ENCODE data around the gene RASSF5. TPM values are rescaled to one million over a fixed set of nuclear protein-coding genes. Genes with fewer than 3 reads are reported as not detected.

Gene RASSF5
- total RNA-seq, 1 experiment from 2014 or later: 12.4 TPM

GRCh38 chr1:206529425-206529824 is 22.1 kb downstream of the RASSF5 start:
- H3K9me2 ChIP-seq (ENCODE audit: insufficient read depth): no peaks in the 10 kb centered on the region
- H3K27ac ChIP-seq: no peak overlapping the region
- no peaks in the 10 kb centered on the region for H3K27me3 ChIP-seq (ENCODE audit: insufficient read depth, low read depth)
- TF ChIP-seq EZH2 (IDR thresholded peaks at IDR 0.05; ENCODE audit: low read depth) (no peak), CTCF (conservative IDR thresholded peaks at IDR 0.05) (no peak)
- H3K4me2 ChIP-seq: no peak overlapping the region
- no peaks in the 10 kb centered on the region for H4K20me1 ChIP-seq (ENCODE audit: insufficient read depth)
- H2AFZ ChIP-seq: no peak overlapping the region
- no peaks in the 10 kb centered on the region for H3F3A ChIP-seq (ENCODE audit: insufficient read depth, low read depth)
- no peak for DNase-seq
- H3K9me3 ChIP-seq (ENCODE audit: insufficient read depth, low read depth): no peaks in the 10 kb centered on the region
- no peak overlapping the region for H3K4me3 ChIP-seq
- ChIA-PET CTCF (no interaction called here), POLR2A (ENCODE audit: unreplicated experiment) (no interaction called here)
- BruUV-seq (replicated peaks): no TSS peak
- no peaks in the 10 kb centered on the region for H3K79me2 ChIP-seq (ENCODE audit: low read depth)
- intact Hi-C loops (cut with micrococcal nuclease; ENCODE audit: unreplicated experiment): no loop called here
- no peaks in the 10 kb centered on the region for H3K36me3 ChIP-seq (ENCODE audit: low read depth)
- peaks cover 8% of the 10 kb centered on the region for H3K4me1 ChIP-seq (replicated peaks; ENCODE audit: insufficient read depth)

- Histone ChIP-seq H3K79me2 (ENCODE audit: low read depth) (no peaks in the 10 kb centered on the region), H3K27me3 (ENCODE audit: insufficient read depth, low read depth) (no peaks in the 10 kb centered on the region), H4K20me1 (ENCODE audit: insufficient read depth) (no peaks in the 10 kb centered on the region), H3K27ac (no peak overlapping the region), H3K4me1 (replicated peaks; ENCODE audit: insufficient read depth) (no peaks in the 10 kb centered on the region), H3K36me3 (ENCODE audit: low read depth) (no peaks in the 10 kb centered on the region), H3K9me2 (ENCODE audit: insufficient read depth) (no peaks in the 10 kb centered on the region), H3K4me3 (no peak overlapping the region), H3K9me3 (ENCODE audit: insufficient read depth, low read depth) (no peaks in the 10 kb centered on the region), H3K4me2 (no peak overlapping the region), H3F3A (ENCODE audit: insufficient read depth, low read depth) (no peaks in the 10 kb centered on the region), H2AFZ (no peak overlapping the region)
- intact Hi-C loops (cut with micrococcal nuclease; ENCODE audit: unreplicated experiment): no loop called here
- DNase-seq: no peak
- ChIA-PET POLR2A (ENCODE audit: unreplicated experiment) (no interaction called here), CTCF (no interaction called here)
- no TSS peak for BruUV-seq (replicated peaks)
- TF ChIP-seq CTCF (conservative IDR thresholded peaks at IDR 0.05): no peak
- TF ChIP-seq EZH2 (IDR thresholded peaks at IDR 0.05; ENCODE audit: low read depth): no peak
These were observed 25.0 kb downstream of the RASSF5 start for GRCh38 chr1:206532368-206532767.

GRCh38 chr1:206534552-206534951 is 27.2 kb downstream of the RASSF5 start:
- BruUV-seq (replicated peaks): no TSS peak
- Histone ChIP-seq H3F3A (ENCODE audit: insufficient read depth, low read depth) (no peaks in the 10 kb centered on the region), H3K4me3 (no peak overlapping the region), H3K27me3 (ENCODE audit: insufficient read depth, low read depth) (no peaks in the 10 kb centered on the region), H3K4me2 (no peak overlapping the region), H3K36me3 (ENCODE audit: low read depth) (no peaks in the 10 kb centered on the region), H3K9me2 (ENCODE audit: insufficient read depth) (no peaks in the 10 kb centered on the region), H4K20me1 (ENCODE audit: insufficient read depth) (no peaks in the 10 kb centered on the region), H3K4me1 (replicated peaks; ENCODE audit: insufficient read depth) (no peaks in the 10 kb centered on the region), H2AFZ (no peak overlapping the region), H3K9me3 (ENCODE audit: insufficient read depth, low read depth) (no peaks in the 10 kb centered on the region), H3K27ac (no peak overlapping the region), H3K79me2 (ENCODE audit: low read depth) (no peaks in the 10 kb centered on the region)
- intact Hi-C loops (cut with micrococcal nuclease; ENCODE audit: unreplicated experiment): no loop called here
- TF ChIP-seq EZH2 (IDR thresholded peaks at IDR 0.05; ENCODE audit: low read depth) (no peak), CTCF (conservative IDR thresholded peaks at IDR 0.05) (no peak)
- DNase-seq: no peak
- ChIA-PET CTCF (no interaction called here), POLR2A (ENCODE audit: unreplicated experiment) (no interaction called here)

Measured in PC-9 (cell line).